Measurements from ENCODE around the gene DOCK10.

GRCh38 chr2:225022188-225022587, 20.1 kb downstream of the DOCK10 start:
- no peak for TF ChIP-seq CTCF (IDR thresholded peaks at IDR 0.05; ENCODE audit: borderline replicate concordance, extremely low read depth, low read length, poor library complexity, severe bottlenecking)
- no peak for TF ChIP-seq EZH2 (IDR thresholded peaks at IDR 0.05; ENCODE audit: borderline replicate concordance, low read depth, low read length, severe bottlenecking)

Data from DND-41 (cell line).